PC-3 (cell line): ENCODE results near the gene GFPT2. TPM values are rescaled to one million over a fixed set of nuclear protein-coding genes. Genes with fewer than 3 reads are reported as not detected.

Experiments used
- ATAC-seq: fragments of 200-7000 bp; cut with Tn5 transposase; 2 replicates; pipeline ENCODE4 v1.9.1; 2020; ENCODE audit warnings: mild to moderate bottlenecking, moderate library complexity
- BruUV-seq: library from RNA; stranded (reverse); fragments of 400-500 nt; replicated peaks from 2 replicates; lab custom pipeline; 2021; lab: Mats Ljungman, UMichigan
- CTCF ChIA-PET: fragments of 300-600 bp; sonication (Branson Sonifier 250); formaldehyde crosslinking; loops from one replicate; lab custom pipeline; 2022; ENCODE audit warnings: antibody characterized with exemption; lab: Charles Lee
- POLR2A ChIA-PET: fragments of 300-600 bp; sonication (Branson Sonifier 250); formaldehyde crosslinking; loops from one replicate; lab custom pipeline; 2022; ENCODE audit warnings: antibody characterized with exemption; ENCODE audit not compliant: unreplicated experiment; lab: Charles Lee
- DNase-seq: peaks from one replicate; pipeline ENCODE4 v3.0.0-alpha.2; 2015
- H2AFZ ChIP-seq: fragments of 300-600 bp; sonication (generic); 2 replicates; pipeline ENCODE4 v1.6.0; 2016; ENCODE audit warnings: antibody characterized with exemption, low read length
- H3F3A ChIP-seq: fragments of 300-600 bp; sonication (generic); one replicate; pipeline ENCODE4 v1.6.0; 2017; ENCODE audit warnings: antibody characterized with exemption, low read length, control low read depth, mild to moderate bottlenecking; ENCODE audit not compliant: unreplicated experiment
- H3K27ac ChIP-seq: fragments of 300-600 bp; sonication (generic); 2 replicates; pipeline ENCODE4 v1.5.1; 2016; ENCODE audit warnings: mild to moderate bottlenecking, low read length
- H3K27me3 ChIP-seq: fragments of 300-600 bp; sonication (generic); 2 replicates; pipeline ENCODE4 v1.6.1; 2016; ENCODE audit warnings: low read length, mixed read lengths
- H3K36me3 ChIP-seq: fragments of 300-600 bp; sonication (generic); 2 replicates; pipeline ENCODE4 v1.6.1; 2016; ENCODE audit warnings: low read depth, mixed run types, low read length, mixed read lengths
- H3K4me1 ChIP-seq: fragments of 300-600 bp; sonication (generic); 2 replicates; pipeline ENCODE4 v1.5.1; 2016; ENCODE audit warnings: low read length; ENCODE audit not compliant: insufficient read depth
- H3K4me2 ChIP-seq: fragments of 300-600 bp; sonication (generic); 2 replicates; pipeline ENCODE4 v1.6.0; 2016; ENCODE audit warnings: low read length
- H3K4me3 ChIP-seq: fragments of 300-600 bp; sonication (generic); 2 replicates; pipeline ENCODE4 v1.5.1; 2016; ENCODE audit warnings: mild to moderate bottlenecking, low read length, mixed read lengths
- H3K79me2 ChIP-seq: fragments of 300-600 bp; sonication (generic); 2 replicates; pipeline ENCODE4 v1.6.1; 2017; ENCODE audit warnings: low read length, mixed read lengths
- H3K9ac ChIP-seq: fragments of 300-600 bp; sonication (generic); 2 replicates; pipeline ENCODE4 v1.6.0; 2016; ENCODE audit warnings: mild to moderate bottlenecking, low read length
- H3K9me2 ChIP-seq: fragments of 300-600 bp; sonication (generic); replicated peaks from 2 replicates; pipeline ENCODE4 v1.6.1; 2016; ENCODE audit warnings: mixed run types, low read length, mixed read lengths
- H3K9me3 ChIP-seq: fragments of 300-600 bp; sonication (generic); 2 replicates; pipeline ENCODE4 v1.6.1; 2016; ENCODE audit warnings: low read length, mixed read lengths
- H4K20me1 ChIP-seq: fragments of 300-600 bp; sonication (generic); 2 replicates; pipeline ENCODE4 v1.6.1; 2016; ENCODE audit warnings: low read length, mixed read lengths
- EZH2 ChIP-seq: fragments of 300-600 bp; sonication (generic); IDR thresholded peaks from one replicate; pipeline ENCODE4 v1.6.1; 2017; ENCODE audit warnings: antibody characterized with exemption, mild to moderate bottlenecking, low read length; ENCODE audit not compliant: unreplicated experiment
- EZH2phosphoT487 ChIP-seq: fragments of 300-600 bp; sonication (generic); IDR thresholded peaks from 2 replicates; pipeline ENCODE4 v1.6.1; 2018; ENCODE audit warnings: mild to moderate bottlenecking, antibody characterized with exemption, low read length, borderline replicate concordance
- intact Hi-C: fragments of 100-400 bp; cut with micrococcal nuclease; formaldehyde crosslinking; loops from 2 replicates; pipeline ENCODE4 v1.9.0; 2023
- total RNA-seq: library from RNA; depleted of rRNA; stranded (reverse); fragments of >200 nt; gene quantifications from 2 replicates; pipeline ENCODE4 v1.2.3, GENCODE V29; 2014
- TF ChIP-seq, protein P1 (sequence below): fragments of 300-600 bp; sonication (generic); conservative IDR thresholded peaks from 2 replicates; pipeline ENCODE4 v1.5.1; 2017; ENCODE audit warnings: antibody characterized with exemption, low read depth, mild to moderate bottlenecking, low read length

The GFPT2 gene
- total RNA-seq, 1 experiment from 2014 or later, result 2.2 TPM

DNA sequence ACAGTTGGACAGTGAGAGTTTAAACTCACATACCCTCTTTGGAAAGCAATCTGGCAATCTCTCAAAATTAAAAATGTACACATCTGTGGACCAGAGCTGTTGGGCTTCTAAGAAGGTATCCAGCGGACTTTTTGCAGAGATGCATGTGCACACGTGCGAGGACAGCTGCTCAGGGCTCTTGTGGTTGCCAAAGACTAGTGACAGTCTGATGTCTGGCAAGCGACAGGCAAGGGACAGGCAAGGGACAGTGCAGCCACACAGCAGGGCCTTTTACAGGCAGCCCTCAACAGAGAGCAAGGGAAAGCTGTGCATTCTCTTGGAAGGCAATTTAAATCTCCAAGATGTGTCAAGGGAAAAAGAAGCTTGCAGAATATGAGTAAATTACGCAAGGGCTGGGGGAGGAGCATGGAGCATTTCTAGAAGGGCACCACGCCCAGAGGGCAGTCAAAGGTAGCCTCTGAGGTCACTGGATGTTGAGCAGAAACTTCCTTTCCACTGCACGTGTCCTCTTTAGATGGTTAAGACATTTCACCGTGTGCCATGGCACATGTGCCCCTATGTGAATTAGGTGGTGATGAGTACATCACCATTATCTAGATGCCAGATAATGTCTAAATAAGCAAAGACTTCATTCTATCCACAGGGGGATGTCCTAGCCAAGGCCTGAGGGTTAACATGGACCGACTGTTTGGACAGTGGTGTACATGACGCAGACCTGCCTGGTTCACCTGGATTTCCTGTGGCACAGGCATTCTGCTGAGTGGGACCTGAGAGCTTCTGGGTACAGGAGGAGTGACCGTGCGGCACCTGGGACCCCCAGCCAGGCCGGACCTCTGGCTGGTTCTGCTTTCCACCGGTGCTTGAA is 9.1 kb downstream of the GFPT2 start:
- H3F3A ChIP-seq, result no peaks in the 10 kb centered on the region
- H3K4me1 ChIP-seq, result no peaks in the 10 kb centered on the region
- ATAC-seq (no peak), DNase-seq (no peak)
- H3K4me3 ChIP-seq, result no peak overlapping the region
- ChIA-PET CTCF (no interaction called here), POLR2A (no interaction called here)
- H3K9me3 ChIP-seq, result no peaks in the 10 kb centered on the region
- TF ChIP-seq EZH2phosphoT487, result no peak
- no peak for TF ChIP-seq EZH2
- TF ChIP-seq, protein P1, sequence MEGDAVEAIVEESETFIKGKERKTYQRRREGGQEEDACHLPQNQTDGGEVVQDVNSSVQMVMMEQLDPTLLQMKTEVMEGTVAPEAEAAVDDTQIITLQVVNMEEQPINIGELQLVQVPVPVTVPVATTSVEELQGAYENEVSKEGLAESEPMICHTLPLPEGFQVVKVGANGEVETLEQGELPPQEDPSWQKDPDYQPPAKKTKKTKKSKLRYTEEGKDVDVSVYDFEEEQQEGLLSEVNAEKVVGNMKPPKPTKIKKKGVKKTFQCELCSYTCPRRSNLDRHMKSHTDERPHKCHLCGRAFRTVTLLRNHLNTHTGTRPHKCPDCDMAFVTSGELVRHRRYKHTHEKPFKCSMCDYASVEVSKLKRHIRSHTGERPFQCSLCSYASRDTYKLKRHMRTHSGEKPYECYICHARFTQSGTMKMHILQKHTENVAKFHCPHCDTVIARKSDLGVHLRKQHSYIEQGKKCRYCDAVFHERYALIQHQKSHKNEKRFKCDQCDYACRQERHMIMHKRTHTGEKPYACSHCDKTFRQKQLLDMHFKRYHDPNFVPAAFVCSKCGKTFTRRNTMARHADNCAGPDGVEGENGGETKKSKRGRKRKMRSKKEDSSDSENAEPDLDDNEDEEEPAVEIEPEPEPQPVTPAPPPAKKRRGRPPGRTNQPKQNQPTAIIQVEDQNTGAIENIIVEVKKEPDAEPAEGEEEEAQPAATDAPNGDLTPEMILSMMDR, result no peak
- no peaks in the 10 kb centered on the region for H3K9me2 ChIP-seq
- no peak overlapping the region for H3K4me2 ChIP-seq
- no peaks in the 10 kb centered on the region for H4K20me1 ChIP-seq
- H2AFZ ChIP-seq, result no peak overlapping the region
- H3K27me3 ChIP-seq, result no peaks in the 10 kb centered on the region
- no peak overlapping the region for H3K27ac ChIP-seq
- no peaks in the 10 kb centered on the region for H3K79me2 ChIP-seq
- no TSS peak for BruUV-seq
- H3K9ac ChIP-seq, result no peak overlapping the region
- intact Hi-C loops, result no loop called here
- no peaks in the 10 kb centered on the region for H3K36me3 ChIP-seq

- Histone ChIP-seq H3F3A (no peaks in the 10 kb centered on the region), H3K9ac (no peak overlapping the region), H2AFZ (no peak overlapping the region), H3K4me3 (no peak overlapping the region), H3K4me1 (no peaks in the 10 kb centered on the region), H3K27ac (no peak overlapping the region), H3K9me2 (no peaks in the 10 kb centered on the region), H3K4me2 (no peak overlapping the region), H3K9me3 (no peaks in the 10 kb centered on the region), H3K79me2 (no peaks in the 10 kb centered on the region), H3K36me3 (no peaks in the 10 kb centered on the region), H3K27me3 (no peaks in the 10 kb centered on the region), H4K20me1 (no peaks in the 10 kb centered on the region)
- ChIA-PET CTCF (no interaction called here), POLR2A (no interaction called here)
- DNase-seq (no peak), ATAC-seq (no peak)
- BruUV-seq, result no TSS peak
- no peak for TF ChIP-seq EZH2
- TF ChIP-seq, protein P1, result no peak
- no peak for TF ChIP-seq EZH2phosphoT487
- intact Hi-C loops, result no loop called here
These were observed 9.9 kb downstream of the GFPT2 start for GRCh38 chr5:180343110-180343830.

GRCh38 chr5:180341595-180341994 is 11.5 kb downstream of the GFPT2 start:
- no peaks in the 10 kb centered on the region for H4K20me1 ChIP-seq
- H3K36me3 ChIP-seq, result no peaks in the 10 kb centered on the region
- H3K9ac ChIP-seq, result no peak overlapping the region
- no peaks in the 10 kb centered on the region for H3K9me3 ChIP-seq
- ATAC-seq, result no peak
- POLR2A ChIA-PET, result no interaction called here
- no peak overlapping the region for H3K4me2 ChIP-seq
- intact Hi-C loops, result no loop called here
- H2AFZ ChIP-seq, result no peak overlapping the region
- no peak for DNase-seq
- TF ChIP-seq EZH2phosphoT487, result no peak
- TF ChIP-seq, protein P1, result no peak
- no peak for TF ChIP-seq EZH2
- BruUV-seq, result no TSS peak
- no peaks in the 10 kb centered on the region for H3F3A ChIP-seq
- no peaks in the 10 kb centered on the region for H3K9me2 ChIP-seq
- CTCF ChIA-PET, result no interaction called here
- no peaks in the 10 kb centered on the region for H3K79me2 ChIP-seq
- H3K27ac ChIP-seq, result no peak overlapping the region
- H3K4me1 ChIP-seq, result no peaks in the 10 kb centered on the region
- H3K27me3 ChIP-seq, result no peaks in the 10 kb centered on the region
- no peak overlapping the region for H3K4me3 ChIP-seq
